ENCODE measurements around the gene CNTNAP2. TPM values are rescaled to one million over a fixed set of nuclear protein-coding genes. Genes with fewer than 3 reads are reported as not detected.

The CNTNAP2 gene
- total RNA-seq, 1 experiment from 2014 or later = 64.5 TPM

DNA sequence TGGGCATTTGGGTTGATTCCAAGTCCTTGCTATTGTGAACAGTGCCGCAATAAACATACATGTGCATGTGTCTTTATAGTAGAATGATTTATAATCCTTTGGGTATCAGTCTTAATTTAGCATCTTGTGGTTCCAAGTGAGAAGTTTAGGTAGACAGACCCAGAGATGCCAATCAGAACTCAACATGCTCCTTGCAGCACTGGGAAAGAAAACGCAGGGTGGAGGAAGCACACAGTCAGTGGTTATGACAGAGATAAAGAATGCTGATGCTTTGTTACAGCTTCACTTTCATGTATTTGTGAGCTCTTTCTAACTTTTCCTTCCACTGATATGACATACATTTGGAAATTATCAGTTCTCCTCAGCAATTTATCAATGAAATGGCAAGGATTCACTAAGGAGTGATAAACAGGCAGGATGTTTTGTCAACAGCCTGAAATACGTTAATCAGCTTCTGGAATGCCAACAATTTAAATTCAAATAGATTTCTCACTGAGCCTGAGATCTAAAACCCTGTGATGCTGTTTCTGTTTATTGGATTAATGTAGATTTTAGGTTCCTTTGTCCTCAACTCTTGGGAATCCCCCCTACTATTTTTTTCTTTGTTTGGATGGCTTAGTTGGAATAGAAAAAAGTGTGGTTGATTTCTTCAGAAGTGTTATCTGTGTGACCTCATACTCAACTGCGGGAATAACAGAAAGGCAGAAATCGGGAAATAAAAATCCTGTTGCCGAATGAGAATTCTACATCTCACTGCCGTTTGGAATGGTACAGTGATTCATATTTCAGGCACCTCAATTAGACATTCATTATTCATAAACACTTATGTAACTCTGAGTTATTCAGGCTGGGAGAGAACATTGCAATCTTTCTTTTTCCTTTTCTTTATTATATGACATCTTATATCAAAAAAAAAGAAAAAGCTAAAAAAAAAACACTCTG lies 675.0 kb downstream of the CNTNAP2 start:
- no peak overlapping the region for H2BK5ac ChIP-seq (ENCODE audit: insufficient read length, low read length)
- no peak overlapping the region for H3K56ac ChIP-seq (ENCODE audit: insufficient read length, low read depth, low read length)
- H3K14ac ChIP-seq (ENCODE audit: insufficient read depth, low read length) = no peak overlapping the region
- H3K4ac ChIP-seq (ENCODE audit: low read depth, low read length) = no peak overlapping the region
- no peaks in the 10 kb centered on the region for H3K79me2 ChIP-seq (ENCODE audit: insufficient read depth, low read length)
- H3K27ac ChIP-seq (ENCODE audit: insufficient read length, low read depth, low read length) = peak overlapping the region; percentile 60
- H3T11ph ChIP-seq (ENCODE audit: low read length) = no peak overlapping the region
- no peak overlapping the region for H2AK5ac ChIP-seq (ENCODE audit: insufficient read length, low read length)
- H3K9me3 Mint-ChIP-seq = peaks cover 17 to 26% of the 10 kb centered on the region in 2 experiments
- no peak overlapping the region for H2BK120ac ChIP-seq (ENCODE audit: low read depth, low read length, poor library complexity, severe bottlenecking)
- H4K5ac ChIP-seq (ENCODE audit: insufficient read length, low read depth, low read length) = no peak overlapping the region
- TF ChIP-seq, protein P1, sequence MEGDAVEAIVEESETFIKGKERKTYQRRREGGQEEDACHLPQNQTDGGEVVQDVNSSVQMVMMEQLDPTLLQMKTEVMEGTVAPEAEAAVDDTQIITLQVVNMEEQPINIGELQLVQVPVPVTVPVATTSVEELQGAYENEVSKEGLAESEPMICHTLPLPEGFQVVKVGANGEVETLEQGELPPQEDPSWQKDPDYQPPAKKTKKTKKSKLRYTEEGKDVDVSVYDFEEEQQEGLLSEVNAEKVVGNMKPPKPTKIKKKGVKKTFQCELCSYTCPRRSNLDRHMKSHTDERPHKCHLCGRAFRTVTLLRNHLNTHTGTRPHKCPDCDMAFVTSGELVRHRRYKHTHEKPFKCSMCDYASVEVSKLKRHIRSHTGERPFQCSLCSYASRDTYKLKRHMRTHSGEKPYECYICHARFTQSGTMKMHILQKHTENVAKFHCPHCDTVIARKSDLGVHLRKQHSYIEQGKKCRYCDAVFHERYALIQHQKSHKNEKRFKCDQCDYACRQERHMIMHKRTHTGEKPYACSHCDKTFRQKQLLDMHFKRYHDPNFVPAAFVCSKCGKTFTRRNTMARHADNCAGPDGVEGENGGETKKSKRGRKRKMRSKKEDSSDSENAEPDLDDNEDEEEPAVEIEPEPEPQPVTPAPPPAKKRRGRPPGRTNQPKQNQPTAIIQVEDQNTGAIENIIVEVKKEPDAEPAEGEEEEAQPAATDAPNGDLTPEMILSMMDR (conservative IDR thresholded peaks at IDR 0.05) = no peak
- no peaks in the 10 kb centered on the region for H3K79me1 ChIP-seq (ENCODE audit: insufficient read depth, low read depth, low read length, poor library complexity, severe bottlenecking)
- no peak for DNase-seq
- H4K91ac ChIP-seq (ENCODE audit: insufficient read length, low read depth, low read length) = no peak overlapping the region
- H3K4me3 Mint-ChIP-seq = peak overlapping the region; percentile 9 to 61; a peak in 3 of 5 replicates
- H2BK15ac ChIP-seq (ENCODE audit: low read depth, low read length) = no peak overlapping the region
- H2AFZ ChIP-seq (ENCODE audit: low read length) = no peak overlapping the region
- H3K4me2 ChIP-seq (ENCODE audit: insufficient read depth, insufficient read length, low read length) = no peak overlapping the region
- H3K27me3 ChIP-seq (ENCODE audit: insufficient read depth, low read length) = no peaks in the 10 kb centered on the region
- H2BK20ac ChIP-seq (ENCODE audit: low read depth, low read length, poor library complexity, severe bottlenecking) = no peak overlapping the region
- H2BK12ac ChIP-seq (ENCODE audit: insufficient read length, low read depth, low read length) = no peak overlapping the region
- H3K9me3 ChIP-seq (ENCODE audit: control insufficient read depth, low read depth, low read length) = no peaks in the 10 kb centered on the region
- no peaks in the 10 kb centered on the region for H3K23me2 ChIP-seq (ENCODE audit: insufficient read length, low read depth, low read length, poor library complexity, severe bottlenecking)
- no peaks in the 10 kb centered on the region for H4K20me1 ChIP-seq (ENCODE audit: control insufficient read depth, insufficient read depth, insufficient read length)
- H4K8ac ChIP-seq (replicated peaks; ENCODE audit: insufficient read length, low read depth, low read length) = no peak overlapping the region
- peaks cover 5% of the 10 kb centered on the region; the same call in 1 of the 2 replicates for H3K4me1 ChIP-seq (ENCODE audit: insufficient read depth, low read length)
- peaks cover 34 to 40% of the 10 kb centered on the region in 2 experiments for H3K4me1 Mint-ChIP-seq
- H3K9ac ChIP-seq (ENCODE audit: extremely low read depth, insufficient read length, low read length) = no peak overlapping the region
- no peak overlapping the region for H3K23ac ChIP-seq (ENCODE audit: insufficient read length, low read depth, low read length)
- H3K18ac ChIP-seq (ENCODE audit: insufficient read length, low read depth, low read length) = no peak overlapping the region
- H3K36me3 Mint-ChIP-seq (ENCODE audit: insufficient read depth in 1 of 3, low read depth in 3 of 3) = peaks cover 12 to 24% (median 12%) of the 10 kb centered on the region in 3 experiments
- peaks cover 2% of the 10 kb centered on the region for H3K27me3 Mint-ChIP-seq (ENCODE audit: low read depth)
- peak overlapping the region; percentile 85 to 98 (median 94) for H3K27ac Mint-ChIP-seq
- WGBS (ENCODE audit: extremely low coverage, insufficient read length, low lambda C conversion rate) = no CpG with 5 or more reads among the region's 7 CpGs
